IPS-15b (cell line): ENCODE measurements around the gene DOK6.

Experiments
- H3K27me3 ChIP-seq: one replicate; pipeline ENCODE4 v1.6.1; 2013; ENCODE audit warnings: low read length; ENCODE audit not compliant: control insufficient read depth, insufficient read depth
- H3K36me3 ChIP-seq: one replicate; pipeline ENCODE4 v1.6.1; 2013; ENCODE audit warnings: low read length; ENCODE audit not compliant: control insufficient read depth, insufficient read depth
- H3K4me1 ChIP-seq: one replicate; pipeline ENCODE4 v1.6.1; 2013; ENCODE audit warnings: mild to moderate bottlenecking, low read length; ENCODE audit not compliant: control insufficient read depth, insufficient read depth
- H3K4me3 ChIP-seq: one replicate; pipeline ENCODE4 v1.5.1; 2013; ENCODE audit warnings: low read depth, low read length
- H3K9ac ChIP-seq: one replicate; pipeline ENCODE4 v1.6.1; 2013; ENCODE audit warnings: low read depth, mild to moderate bottlenecking, low read length
- H3K9me3 ChIP-seq: one replicate; pipeline ENCODE4 v1.6.1; 2013; ENCODE audit warnings: mild to moderate bottlenecking, low read length; ENCODE audit not compliant: control insufficient read depth, insufficient read depth

Gene DOK6

DNA sequence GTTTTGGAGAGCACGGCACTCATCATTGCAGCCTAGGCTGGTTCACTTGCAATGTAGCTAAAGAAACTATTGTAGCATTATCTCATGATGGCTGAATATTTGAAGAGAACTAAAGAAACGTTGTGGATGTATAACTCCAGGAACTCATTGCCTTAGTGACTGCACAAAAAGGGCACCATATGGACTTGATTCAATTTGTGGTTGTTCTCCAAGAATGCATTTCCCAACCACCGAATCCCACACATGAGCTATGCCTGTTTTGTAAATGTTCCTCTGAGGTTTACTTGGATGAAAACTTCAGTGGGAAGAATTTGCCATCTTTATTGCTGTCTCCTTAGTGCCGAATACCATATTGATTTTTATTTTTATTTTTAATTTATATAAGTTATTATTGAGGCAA, 43.5 kb downstream of the DOK6 start:
- Histone ChIP-seq H3K9ac (no peak overlapping the region), H3K4me3 (no peak overlapping the region), H3K4me1 (no peaks in the 10 kb centered on the region), H3K27me3 (no peaks in the 10 kb centered on the region), H3K36me3 (no peaks in the 10 kb centered on the region), H3K9me3 (no peaks in the 10 kb centered on the region)

DNA sequence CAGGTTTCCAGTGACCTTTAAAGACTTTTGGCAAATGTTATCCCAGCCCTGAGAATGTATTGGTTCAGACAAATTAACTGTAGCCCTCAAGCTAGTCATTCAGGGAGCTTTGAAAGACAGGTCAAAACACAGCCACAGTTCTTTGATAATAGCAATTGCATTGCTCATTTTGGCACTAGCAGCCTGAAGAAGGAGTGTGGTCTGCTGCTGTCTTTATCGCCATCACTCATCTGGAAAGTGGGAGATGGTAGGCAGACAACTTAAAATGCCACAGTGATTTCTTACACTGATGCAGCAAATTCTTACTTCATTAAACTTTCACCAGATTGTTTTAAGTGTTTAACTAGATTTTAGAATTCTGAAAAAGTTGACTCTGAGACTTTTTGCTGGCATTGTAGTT, 47.2 kb downstream of the DOK6 start:
- Histone ChIP-seq H3K9ac (no peak overlapping the region), H3K4me3 (no peak overlapping the region), H3K27me3 (no peaks in the 10 kb centered on the region)

DNA sequence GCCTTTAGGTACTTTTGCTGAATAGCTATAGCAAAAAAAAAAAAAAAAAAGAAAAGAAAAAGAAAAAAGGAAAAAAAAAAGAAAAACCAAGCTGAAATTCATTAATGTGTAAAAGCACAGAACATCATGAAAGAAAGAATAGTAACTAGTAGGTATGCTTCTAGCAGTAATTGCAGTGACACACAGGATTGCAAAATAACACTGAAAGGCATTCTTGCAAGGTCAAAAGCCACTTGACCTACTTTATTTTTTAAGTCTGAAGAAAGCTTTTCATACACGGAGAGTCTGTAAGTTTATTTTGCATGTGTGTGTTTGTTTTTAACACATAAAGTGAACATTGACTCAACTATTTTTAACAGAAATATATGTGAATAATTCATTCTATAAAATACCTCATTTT, 54.4 kb downstream of the DOK6 start:
- no peaks in the 10 kb centered on the region for H3K9me3 ChIP-seq
- H3K36me3 ChIP-seq: no peaks in the 10 kb centered on the region
- H3K9ac ChIP-seq: no peak overlapping the region
- H3K4me3 ChIP-seq: no peak overlapping the region
- no peaks in the 10 kb centered on the region for H3K4me1 ChIP-seq
- H3K27me3 ChIP-seq: no peaks in the 10 kb centered on the region

More for the DNA sequence above, 47.2 kb downstream of the DOK6 start:
- Histone ChIP-seq H3K4me1 (no peaks in the 10 kb centered on the region), H3K36me3 (no peaks in the 10 kb centered on the region), H3K9me3 (no peaks in the 10 kb centered on the region)

DNA sequence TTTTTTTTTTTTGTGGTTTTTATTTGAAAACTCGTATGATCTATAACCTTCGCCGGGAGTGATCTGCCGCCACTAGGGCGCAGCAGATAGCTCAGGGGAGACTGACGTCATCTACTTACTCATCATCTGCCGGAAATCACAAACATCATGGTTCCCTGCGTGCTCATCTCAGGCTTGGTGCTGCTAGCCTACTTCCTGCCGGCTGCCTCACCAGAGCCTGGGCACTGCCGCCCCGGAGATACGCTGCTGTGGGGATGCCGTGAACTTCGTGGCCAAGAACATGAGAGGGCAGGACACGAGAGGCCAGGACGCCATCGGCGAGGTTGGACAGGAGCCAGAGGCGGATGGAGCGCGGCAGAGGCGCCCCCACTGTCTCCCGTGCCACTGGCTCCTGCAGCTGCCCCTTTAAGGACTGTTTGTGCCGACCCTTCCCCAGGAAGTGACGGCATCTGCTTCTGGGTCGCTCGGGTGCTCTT, 68.8 kb downstream of the DOK6 start:
- no peak overlapping the region for H3K9ac ChIP-seq
- no peak overlapping the region for H3K4me3 ChIP-seq
- no peaks in the 10 kb centered on the region for H3K4me1 ChIP-seq
- no peaks in the 10 kb centered on the region for H3K9me3 ChIP-seq
- no peaks in the 10 kb centered on the region for H3K36me3 ChIP-seq
- no peaks in the 10 kb centered on the region for H3K27me3 ChIP-seq

DNA sequence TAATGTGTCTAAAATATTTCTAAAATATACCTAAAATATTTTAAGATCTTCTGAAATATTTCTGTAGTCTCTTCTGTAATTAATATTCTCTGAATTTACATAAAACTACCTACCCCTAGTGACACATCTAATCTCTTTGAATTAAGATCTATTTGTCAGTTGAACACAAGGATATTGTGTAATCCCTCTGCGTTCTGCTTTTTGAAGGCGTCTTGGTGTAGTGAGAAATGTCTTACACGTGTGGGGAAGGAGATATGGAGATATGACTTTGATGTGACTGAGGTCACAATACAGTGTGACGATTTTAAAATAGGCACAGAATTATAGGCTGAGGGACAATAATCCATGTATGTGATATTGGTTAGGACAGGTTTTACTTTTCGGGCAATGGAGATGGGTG, 79.8 kb downstream of the DOK6 start:
- H3K27me3 ChIP-seq: no peaks in the 10 kb centered on the region
- peaks cover 3% of the 10 kb centered on the region for H3K4me1 ChIP-seq
- H3K4me3 ChIP-seq: no peak overlapping the region
- no peaks in the 10 kb centered on the region for H3K36me3 ChIP-seq
- no peak overlapping the region for H3K9ac ChIP-seq
- no peaks in the 10 kb centered on the region for H3K9me3 ChIP-seq

DNA sequence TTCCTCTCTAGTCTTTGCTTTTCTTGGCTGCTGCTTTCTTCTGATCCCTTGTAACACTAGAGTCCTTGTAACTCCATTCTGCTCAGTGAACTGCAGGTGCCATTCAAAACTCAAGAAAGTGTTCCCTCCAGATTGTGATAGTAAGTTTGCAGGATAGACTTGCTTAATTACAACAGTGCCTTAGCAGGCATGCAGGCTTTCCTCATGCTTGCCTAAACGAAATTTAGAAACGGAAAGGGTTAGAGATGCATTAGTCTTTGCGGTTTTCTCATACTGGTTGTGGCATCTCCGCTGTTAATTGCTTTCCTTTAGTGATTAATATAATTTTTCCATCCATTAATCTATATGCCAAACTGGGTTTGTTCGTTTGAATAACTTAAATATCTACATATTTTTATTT, 82.9 kb downstream of the DOK6 start:
- H3K36me3 ChIP-seq: no peaks in the 10 kb centered on the region
- peaks cover 3% of the 10 kb centered on the region for H3K4me1 ChIP-seq
- H3K4me3 ChIP-seq: no peak overlapping the region
- H3K9me3 ChIP-seq: no peaks in the 10 kb centered on the region
- no peaks in the 10 kb centered on the region for H3K27me3 ChIP-seq
- no peak overlapping the region for H3K9ac ChIP-seq

DNA sequence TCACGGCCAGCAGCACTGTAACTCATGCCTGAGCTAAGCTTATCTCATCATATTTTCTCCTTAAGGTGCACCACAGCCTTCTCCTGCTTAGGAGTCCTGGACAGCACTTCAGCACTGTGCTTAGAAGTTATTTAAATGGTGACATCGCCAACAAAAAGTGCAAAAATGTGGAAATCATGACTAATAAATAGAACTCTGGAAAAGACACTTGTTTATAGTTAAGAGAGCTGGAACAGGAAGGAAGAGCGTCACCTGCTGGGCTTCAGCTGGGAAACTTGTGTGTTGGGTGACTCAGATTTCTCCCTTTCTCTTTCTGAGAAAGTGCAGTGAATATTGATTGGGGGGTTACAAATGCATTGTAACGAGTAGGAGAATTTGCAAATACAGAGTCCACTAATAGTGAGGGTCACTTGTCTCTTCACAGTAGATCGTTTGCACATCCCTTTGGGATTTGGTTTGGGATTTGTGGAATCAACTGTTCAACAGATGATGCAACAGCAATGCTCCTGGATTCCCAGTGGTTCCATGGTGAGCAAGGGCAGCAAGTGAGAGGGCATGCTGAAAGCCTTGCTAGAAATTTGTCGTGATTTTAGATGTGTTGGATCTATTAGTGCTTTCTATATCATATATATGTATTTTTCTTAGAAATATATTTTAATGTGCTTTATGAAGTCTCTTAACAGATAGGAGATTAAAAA, 84.2 kb downstream of the DOK6 start:
- Histone ChIP-seq H3K9me3 (no peaks in the 10 kb centered on the region), H3K4me3 (no peak overlapping the region), H3K9ac (no peak overlapping the region), H3K27me3 (no peaks in the 10 kb centered on the region), H3K36me3 (no peaks in the 10 kb centered on the region), H3K4me1 (peaks cover 3% of the 10 kb centered on the region)

DNA sequence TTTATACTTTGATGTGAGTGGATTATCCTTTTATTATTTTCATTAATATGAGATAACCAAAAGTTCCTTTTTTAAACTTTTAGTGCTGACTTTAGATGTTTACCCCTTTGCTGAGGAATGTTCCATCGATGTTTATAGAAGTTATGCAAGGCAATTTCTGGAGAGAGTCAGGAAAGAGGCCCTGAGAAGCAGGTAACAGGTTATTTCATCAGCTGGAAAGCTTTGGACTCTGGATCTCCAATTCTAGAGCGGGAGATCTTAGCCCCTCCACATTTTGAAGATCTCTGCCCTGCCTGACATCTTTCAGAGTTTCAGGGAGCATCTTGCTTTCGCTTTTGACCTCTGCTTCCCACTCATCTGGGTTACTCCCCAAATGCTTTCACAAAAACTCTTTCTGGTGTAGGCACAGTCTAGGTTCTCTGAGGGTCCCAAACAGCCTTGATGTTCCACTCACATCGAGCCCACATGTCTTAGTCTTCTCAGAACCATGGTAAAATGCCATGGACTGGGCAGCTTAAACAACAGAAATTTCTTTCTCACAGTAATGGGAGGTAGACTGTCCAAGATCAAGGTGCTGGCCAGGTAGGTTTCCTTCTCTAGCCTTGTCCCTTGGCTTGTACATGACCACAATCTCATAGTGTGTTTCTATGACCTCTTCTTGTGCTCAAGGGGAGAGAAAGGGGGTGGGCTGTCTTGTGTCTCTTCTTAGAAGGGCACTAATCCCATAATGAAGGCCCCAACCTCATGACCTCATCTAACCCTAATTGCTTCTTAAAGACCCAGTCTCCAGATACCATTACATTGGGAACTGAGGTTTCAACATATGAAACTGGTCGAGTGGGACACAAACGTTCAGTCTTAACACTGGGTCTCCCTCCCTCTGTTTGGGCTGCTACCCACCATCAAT, 87.1 kb downstream of the DOK6 start:
- Histone ChIP-seq H3K9ac (no peak overlapping the region), H3K9me3 (no peaks in the 10 kb centered on the region), H3K4me1 (peaks cover 3% of the 10 kb centered on the region), H3K27me3 (no peaks in the 10 kb centered on the region), H3K36me3 (no peaks in the 10 kb centered on the region), H3K4me3 (no peak overlapping the region)

DNA sequence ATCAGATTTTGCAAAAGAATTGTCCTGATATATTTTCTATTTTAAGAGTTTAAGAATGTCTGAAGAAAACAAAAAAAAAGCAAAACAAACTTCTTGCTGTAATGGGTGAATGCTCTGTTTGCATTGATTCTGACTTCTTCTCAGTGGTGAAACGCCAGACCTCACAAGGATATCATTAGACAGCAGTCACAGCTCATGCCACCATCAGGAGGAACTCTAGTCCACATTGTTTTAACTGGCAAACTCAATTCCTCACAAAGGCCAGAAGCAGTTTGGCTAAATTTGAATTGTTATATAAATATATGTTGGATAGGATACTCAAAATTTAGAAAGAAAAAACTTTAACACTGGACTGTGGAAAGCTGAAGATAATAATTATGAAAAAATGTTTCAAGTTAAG, 89.4 kb downstream of the DOK6 start:
- H3K9ac ChIP-seq: no peak overlapping the region
- no peaks in the 10 kb centered on the region for H3K27me3 ChIP-seq
- no peaks in the 10 kb centered on the region for H3K4me1 ChIP-seq
- H3K9me3 ChIP-seq: no peaks in the 10 kb centered on the region
- H3K36me3 ChIP-seq: no peaks in the 10 kb centered on the region
- no peak overlapping the region for H3K4me3 ChIP-seq

DNA sequence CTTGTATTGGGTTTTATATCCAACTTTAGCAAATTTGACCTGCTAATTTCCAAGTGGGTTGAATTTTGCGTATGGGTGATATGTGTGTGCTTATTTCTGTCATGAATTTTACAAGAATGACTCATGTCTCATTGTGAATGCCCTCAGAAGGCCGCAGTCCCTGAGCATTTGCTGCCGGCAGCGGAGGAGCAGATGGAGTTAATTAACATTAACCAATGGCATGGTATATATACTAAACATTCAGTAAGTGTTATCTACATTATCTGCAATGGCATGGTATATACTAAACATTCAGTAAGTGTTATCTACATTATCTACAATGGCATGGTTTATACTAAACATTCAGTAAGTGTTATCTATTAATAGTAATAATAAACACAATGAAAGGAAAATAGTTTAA, 90.1 kb downstream of the DOK6 start:
- no peaks in the 10 kb centered on the region for H3K36me3 ChIP-seq
- no peaks in the 10 kb centered on the region for H3K9me3 ChIP-seq
- no peak overlapping the region for H3K9ac ChIP-seq
- H3K27me3 ChIP-seq: no peaks in the 10 kb centered on the region
- no peak overlapping the region for H3K4me3 ChIP-seq
- no peaks in the 10 kb centered on the region for H3K4me1 ChIP-seq

DNA sequence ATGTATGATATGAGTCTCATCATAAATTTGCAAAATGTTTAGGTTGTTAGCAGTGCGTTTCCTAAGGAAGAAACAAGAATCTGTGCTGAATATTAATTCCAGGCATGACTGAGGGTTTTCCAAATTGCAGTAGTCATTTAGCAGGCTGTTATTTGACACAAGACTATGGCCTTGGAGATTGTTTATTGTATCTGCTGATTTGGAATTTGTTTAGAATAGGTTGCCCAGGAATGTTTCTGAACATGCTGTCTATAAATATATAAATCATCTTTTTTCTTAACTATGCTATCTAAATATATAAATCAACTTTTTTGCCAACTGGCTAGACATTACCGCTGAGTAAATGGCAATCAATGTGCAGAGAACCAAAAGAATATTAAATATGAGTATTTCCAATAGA, 90.9 kb downstream of the DOK6 start:
- no peaks in the 10 kb centered on the region for H3K4me1 ChIP-seq
- no peaks in the 10 kb centered on the region for H3K36me3 ChIP-seq
- H3K4me3 ChIP-seq: no peak overlapping the region
- no peaks in the 10 kb centered on the region for H3K9me3 ChIP-seq
- H3K9ac ChIP-seq: no peak overlapping the region
- H3K27me3 ChIP-seq: no peaks in the 10 kb centered on the region

DNA sequence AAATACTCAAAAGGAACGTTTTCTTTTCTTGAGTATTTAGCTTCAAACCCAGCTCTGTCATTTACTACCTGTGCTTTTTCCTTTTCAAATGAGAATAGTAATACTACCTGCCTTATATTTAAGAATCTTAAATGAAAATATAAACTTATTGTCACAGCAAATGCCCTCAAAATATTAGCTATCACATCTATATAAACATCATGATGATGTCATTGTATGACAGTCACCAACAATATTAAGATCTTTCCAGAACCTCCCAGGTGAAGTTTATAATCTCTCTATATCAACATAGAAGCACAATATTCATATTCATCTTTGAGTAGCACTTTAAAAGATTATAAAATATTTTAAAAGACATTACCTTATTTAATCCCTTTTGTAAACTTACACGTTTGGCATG, 92.2 kb downstream of the DOK6 start:
- no peak overlapping the region for H3K9ac ChIP-seq
- H3K4me3 ChIP-seq: no peak overlapping the region
- H3K27me3 ChIP-seq: no peaks in the 10 kb centered on the region
- H3K36me3 ChIP-seq: no peaks in the 10 kb centered on the region
- no peaks in the 10 kb centered on the region for H3K9me3 ChIP-seq
- H3K4me1 ChIP-seq: no peaks in the 10 kb centered on the region
